Smooth muscle cell of the pulmonary artery (primary cell): Measurements from ENCODE around the gene TCHH. TPM values are rescaled to one million over a fixed set of nuclear protein-coding genes. Genes with fewer than 3 reads are reported as not detected.

ENCODE experiments used
- total RNA-seq: library from RNA; depleted of rRNA; stranded (reverse); fragments of >200 nt; gene quantifications from 2 replicates; pipeline ENCODE4 v1.2.3, GENCODE V29; 2014

The TCHH gene
- total RNA-seq: 0.03 TPM in 1 of 2 replicates, not detected in the other

DNA sequence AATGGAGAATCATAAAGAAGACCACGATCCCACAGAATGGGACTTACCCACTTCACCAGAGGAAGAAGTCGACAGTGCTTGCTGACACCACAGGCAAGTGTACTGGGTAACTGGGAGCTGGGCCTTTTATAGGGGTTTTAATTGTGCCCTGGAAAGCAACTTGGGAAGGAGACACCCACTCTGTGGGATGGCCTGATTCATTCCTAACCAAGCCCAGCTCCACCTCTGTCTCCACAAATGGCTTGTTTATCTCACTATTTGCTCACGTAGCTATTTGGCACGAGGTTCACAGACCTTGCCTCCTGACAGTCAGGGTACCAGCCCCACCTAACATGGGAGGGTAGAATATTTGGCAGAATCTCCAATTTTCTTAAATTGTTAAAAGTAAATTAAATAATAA is at the start of gene TCHH:
Gene TCHH (minus strand): TSS at position 101 of the 400 bp plus-strand sequence. CDS start 1,364 bp downstream, outside the sequence.

GRCh38 chr1:152159144-152159543 is 43.9 kb upstream of the TCHH start, which contains the start of gene RPTN:
RPTN (minus strand) TSS chr1:152159228; CDS start chr1:152157889, 1,339 bp downstream.

DNA sequence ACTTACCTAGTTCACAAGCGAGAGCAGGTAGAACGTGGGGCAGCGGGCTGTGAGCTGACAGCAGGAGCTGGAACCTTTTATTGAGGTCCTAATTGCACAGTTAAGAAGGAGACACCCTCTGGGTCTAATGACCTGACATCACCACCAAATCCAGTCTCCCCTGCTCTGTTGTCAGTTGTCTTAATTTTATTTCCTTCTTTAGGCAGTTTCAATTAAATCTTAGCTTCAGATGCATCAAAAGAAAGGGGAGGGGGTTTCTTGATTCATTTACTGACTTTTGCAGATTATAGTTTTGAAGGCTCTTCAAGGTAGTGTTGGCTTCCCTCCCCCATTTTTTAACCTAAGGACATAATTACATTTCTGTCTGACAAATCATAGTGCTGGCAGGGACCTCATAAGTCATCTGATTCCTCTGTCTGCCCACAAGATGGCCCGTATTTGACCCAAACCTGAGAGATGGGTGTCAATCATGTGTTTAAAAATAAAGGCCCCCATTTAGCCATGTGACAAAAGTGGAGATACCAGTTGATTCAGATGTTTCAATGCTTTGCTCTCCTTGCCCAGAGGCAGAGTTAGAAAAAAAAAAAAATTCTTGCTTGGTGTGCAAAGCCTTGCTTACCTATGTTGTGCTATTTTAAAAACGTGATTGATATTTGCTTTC is 26.1 kb downstream of the TCHH start, which contains the start of gene TCHHL1:
Gene TCHHL1 (minus strand): TSS at position 51 of the 661 bp plus-strand sequence. CDS start 921 bp downstream, outside the sequence.

Other genes with a start within 250 kb of the TCHH start
- 6.5 and 10.7 TPM in 2 replicates for gene THEM4, start 205.9 kb downstream of the TCHH start, total RNA-seq
- 131 and 191 TPM in 2 replicates for gene S100A10, start 121.6 kb downstream of the TCHH start, total RNA-seq
- gene S100A11, start 78.4 kb downstream of the TCHH start, total RNA-seq: 77.9 and 105 TPM in 2 replicates
- gene TCHHL1, start 26.4 kb downstream of the TCHH start, total RNA-seq: not detected in 2 replicates
- not detected in 2 replicates for gene RPTN, start 43.8 kb upstream of the TCHH start, total RNA-seq
- not detected in 2 replicates for gene HRNR, start 108.7 kb upstream of the TCHH start, total RNA-seq
- under 0.01 and 0.23 TPM in 2 replicates for gene FLG, start 209.8 kb upstream of the TCHH start, total RNA-seq
- gene FLG2, start 244.6 kb upstream of the TCHH start, total RNA-seq: not detected in 2 replicates